Activated naive CD4-positive, alpha-beta T cell treated with anti-CD3 and anti-CD28 coated beads, Interleukin-2, amount 50 U/mL, for 72 hours (primary cell): ENCODE results near the gene ATRNL1. TPM values are rescaled to one million over a fixed set of nuclear protein-coding genes. Genes with fewer than 3 reads are reported as not detected.
A peak's percentile ranks its signal among the peaks of the same experiment; 100 is the strongest.

Source experiments
- ATAC-seq, 2 donors: fragments of 150-1000 bp; cut with Tn5 transposase; 2 replicates each; pipeline ENCODE4 v1.10.0; 2021; ENCODE audit warnings: mild to moderate bottlenecking in 2 of 2, moderate library complexity in 2 of 2
- DNase-seq, 2 donors: peaks; one replicate each; pipeline ENCODE4 v3.0.0; 2021 to 2022; ENCODE audit warnings: low spot score in 2 of 2
- H3K27ac Mint-ChIP-seq, 2 donors: one replicate each; pipeline ENCODE4 v1.8.0; 2022; ENCODE audit warnings: mild to moderate bottlenecking in 2 of 2, mixed read lengths in 2 of 2
- H3K36me3 Mint-ChIP-seq, 2 donors: one replicate each; pipeline ENCODE4 v1.8.0; 2022; ENCODE audit warnings: mixed read lengths in 2 of 2
- H3K9me3 Mint-ChIP-seq, 2 donors: one replicate each; pipeline ENCODE4 v1.8.0; 2022; ENCODE audit warnings: mixed read lengths in 2 of 2
- total RNA-seq, 2 donors: library from RNA; stranded (reverse); gene quantifications; one replicate each; pipeline ENCODE4 v1.2.3, GENCODE V29; 2022

Gene ATRNL1
- under 1 TPM in 1 of 2 donors, not detected in 1; 0.62 TPM for total RNA-seq

GRCh38 chr10:115093286-115093775 is at the start of gene ATRNL1:
Gene ATRNL1 (plus strand): TSS chr10:115093365. CDS start chr10:115093751, 386 bp downstream.
- Mint-ChIP-seq H3K27ac (peak within 1 kb of the TSS in 1 of 2 donors; percentile 60), H3K9me3 (no peaks in the 10 kb centered on the region), H3K36me3 (peaks cover 0 to 11% of the 10 kb centered on the region in 2 donors)
- DNase-seq (peak in 1 of 2 donors; percentile 29), ATAC-seq (peak in 1 of 2 donors; percentile 76)

GRCh38 chr10:115043719-115044118 is 49.4 kb upstream of the ATRNL1 start:
- no peaks in the 10 kb centered on the region for H3K9me3 Mint-ChIP-seq
- H3K36me3 Mint-ChIP-seq, result no peaks in the 10 kb centered on the region
- ATAC-seq (no peak), DNase-seq (no peak)
- no peak overlapping the region for H3K27ac Mint-ChIP-seq

GRCh38 chr10:115044891-115045290 is 48.3 kb upstream of the ATRNL1 start:
- Mint-ChIP-seq H3K36me3 (no peaks in the 10 kb centered on the region), H3K9me3 (no peaks in the 10 kb centered on the region), H3K27ac (no peak overlapping the region)
- ATAC-seq (no peak), DNase-seq (no peak)

GRCh38 chr10:115045499-115045898 is 47.7 kb upstream of the ATRNL1 start:
- Mint-ChIP-seq H3K36me3 (no peaks in the 10 kb centered on the region), H3K27ac (no peak overlapping the region), H3K9me3 (no peaks in the 10 kb centered on the region)
- DNase-seq (no peak), ATAC-seq (no peak)

- no peaks in the 10 kb centered on the region for H3K36me3 Mint-ChIP-seq
- no peak for DNase-seq
- no peak for ATAC-seq
- H3K27ac Mint-ChIP-seq, result no peak overlapping the region
- H3K9me3 Mint-ChIP-seq, result no peaks in the 10 kb centered on the region
These were observed 46.4 kb upstream of the ATRNL1 start for GRCh38 chr10:115046686-115047236.

GRCh38 chr10:115047705-115048104 is 45.5 kb upstream of the ATRNL1 start:
- DNase-seq, result no peak
- H3K27ac Mint-ChIP-seq, result no peak overlapping the region
- no peaks in the 10 kb centered on the region for H3K9me3 Mint-ChIP-seq
- no peaks in the 10 kb centered on the region for H3K36me3 Mint-ChIP-seq
- ATAC-seq, result no peak

- no peak overlapping the region for H3K27ac Mint-ChIP-seq
- no peak for DNase-seq
- H3K9me3 Mint-ChIP-seq, result no peaks in the 10 kb centered on the region
- ATAC-seq, result no peak
- H3K36me3 Mint-ChIP-seq, result no peaks in the 10 kb centered on the region
These were observed 43.8 kb upstream of the ATRNL1 start for GRCh38 chr10:115049318-115049717.

GRCh38 chr10:115049960-115050359 is 43.2 kb upstream of the ATRNL1 start:
- ATAC-seq, result no peak
- Mint-ChIP-seq H3K9me3 (no peaks in the 10 kb centered on the region), H3K27ac (no peak overlapping the region), H3K36me3 (no peaks in the 10 kb centered on the region)
- DNase-seq, result no peak

GRCh38 chr10:115050375-115051010 is 42.7 kb upstream of the ATRNL1 start:
- Mint-ChIP-seq H3K36me3 (no peaks in the 10 kb centered on the region), H3K27ac (no peak overlapping the region), H3K9me3 (no peaks in the 10 kb centered on the region)
- no peak for DNase-seq
- no peak for ATAC-seq

- Mint-ChIP-seq H3K27ac (no peak overlapping the region), H3K9me3 (no peaks in the 10 kb centered on the region), H3K36me3 (no peaks in the 10 kb centered on the region)
- DNase-seq (no peak), ATAC-seq (no peak)
These were observed 41.9 kb upstream of the ATRNL1 start for GRCh38 chr10:115051216-115051615.

- ATAC-seq (no peak), DNase-seq (no peak)
- Mint-ChIP-seq H3K27ac (no peak overlapping the region), H3K9me3 (no peaks in the 10 kb centered on the region), H3K36me3 (no peaks in the 10 kb centered on the region)
These were observed 40.9 kb upstream of the ATRNL1 start for GRCh38 chr10:115052226-115052625.

GRCh38 chr10:115052728-115053127 is 40.4 kb upstream of the ATRNL1 start:
- H3K36me3 Mint-ChIP-seq, result no peaks in the 10 kb centered on the region
- DNase-seq (no peak), ATAC-seq (no peak)
- no peak overlapping the region for H3K27ac Mint-ChIP-seq
- no peaks in the 10 kb centered on the region for H3K9me3 Mint-ChIP-seq

- Mint-ChIP-seq H3K27ac (no peak overlapping the region), H3K36me3 (no peaks in the 10 kb centered on the region), H3K9me3 (no peaks in the 10 kb centered on the region)
- DNase-seq, result no peak
- ATAC-seq, result no peak
These were observed 37.0 kb upstream of the ATRNL1 start for GRCh38 chr10:115056186-115056585.

- ATAC-seq (no peak), DNase-seq (no peak)
- H3K27ac Mint-ChIP-seq, result no peak overlapping the region
- H3K9me3 Mint-ChIP-seq, result no peaks in the 10 kb centered on the region
- no peaks in the 10 kb centered on the region for H3K36me3 Mint-ChIP-seq
These were observed 33.8 kb upstream of the ATRNL1 start for GRCh38 chr10:115059301-115059898.

GRCh38 chr10:115063701-115064658 is 29.2 kb upstream of the ATRNL1 start:
- Mint-ChIP-seq H3K9me3 (no peaks in the 10 kb centered on the region), H3K27ac (no peak overlapping the region), H3K36me3 (no peaks in the 10 kb centered on the region)
- ATAC-seq (no peak), DNase-seq (no peak)

GRCh38 chr10:115065801-115066200 is 27.4 kb upstream of the ATRNL1 start:
- Mint-ChIP-seq H3K9me3 (no peaks in the 10 kb centered on the region), H3K27ac (no peak overlapping the region), H3K36me3 (no peaks in the 10 kb centered on the region)

GRCh38 chr10:115066528-115066927 is 26.6 kb upstream of the ATRNL1 start:
- no peak for ATAC-seq
- Mint-ChIP-seq H3K36me3 (no peaks in the 10 kb centered on the region), H3K9me3 (no peaks in the 10 kb centered on the region), H3K27ac (no peak overlapping the region)
- DNase-seq, result no peak

More at GRCh38 chr10:115065801-115066200, 27.4 kb upstream of the ATRNL1 start:
- DNase-seq (no peak), ATAC-seq (no peak)
